Erythroblast (primary cell): ENCODE measurements around the gene USP25.

Experiments used
- GATA1 ChIP-seq: IDR thresholded peaks from 2 replicates; pipeline ENCODE4 v1.6.1; 2011; ENCODE audit warnings: low read depth, mild to moderate bottlenecking, control low read depth, low read length, moderate library complexity
- POLR2A ChIP-seq: IDR thresholded peaks from 2 replicates; pipeline ENCODE4 v1.6.1; 2011; ENCODE audit warnings: mild to moderate bottlenecking, low read length

DNA sequence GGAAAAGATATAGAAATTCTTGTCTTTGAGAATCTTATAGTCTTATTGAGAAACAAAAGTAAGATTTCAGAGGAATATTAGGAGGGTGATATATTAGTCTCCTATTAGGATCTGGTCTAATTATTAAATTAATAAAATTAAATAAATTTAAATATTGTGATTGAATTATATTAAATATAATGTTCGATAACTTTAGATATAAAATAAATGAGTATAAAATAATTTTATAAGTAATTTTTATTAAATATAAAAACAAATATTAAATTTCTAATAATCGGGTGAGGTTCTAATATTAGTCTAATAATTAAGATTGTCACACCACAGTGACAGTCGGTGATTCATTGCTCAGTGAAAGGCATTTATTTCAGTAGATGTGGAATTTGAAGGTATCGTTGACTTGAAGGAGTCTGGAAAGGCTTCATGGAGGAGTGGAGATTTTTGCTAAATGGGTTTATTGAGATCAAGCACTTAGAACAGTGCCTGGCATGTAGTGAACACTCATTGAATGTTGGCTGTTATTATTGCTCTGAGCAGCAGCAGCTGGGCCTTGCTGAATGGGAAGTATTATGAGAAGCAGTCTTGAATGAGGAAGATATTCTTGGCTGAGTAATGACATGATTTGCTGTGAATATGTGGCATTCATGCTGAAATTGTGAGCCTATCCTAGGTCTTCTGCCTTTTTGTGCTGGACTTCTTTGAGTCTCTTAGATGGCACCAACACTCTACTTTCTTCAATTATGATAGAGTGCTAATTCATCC lies 74.6 kb downstream of the USP25 start:
- no peak for TF ChIP-seq POLR2A
- TF ChIP-seq GATA1, result no peak
